ENCODE results near the gene MACROD1.

Gene MACROD1

GRCh38 chr11:64074239-64074638 lies 91.7 kb downstream of the MACROD1 start:
- DNase-seq (ENCODE audit: low spot score): peak; percentile 65

- no peak for DNase-seq (ENCODE audit: low spot score)
These were observed 92.4 kb downstream of the MACROD1 start for GRCh38 chr11:64073542-64073941.

GRCh38 chr11:64072871-64073270 lies 93.0 kb downstream of the MACROD1 start:
- DNase-seq (ENCODE audit: low spot score): no peak

GRCh38 chr11:64072403-64072802 lies 93.5 kb downstream of the MACROD1 start:
- DNase-seq (ENCODE audit: low spot score): no peak

GRCh38 chr11:64071849-64072248 lies 94.1 kb downstream of the MACROD1 start:
- DNase-seq (ENCODE audit: low spot score): no peak

GRCh38 chr11:64070314-64070681 lies 95.6 kb downstream of the MACROD1 start:
- DNase-seq (ENCODE audit: low spot score): no peak

- no peak for DNase-seq (ENCODE audit: low spot score)
These were observed 96.3 kb downstream of the MACROD1 start for GRCh38 chr11:64069401-64070313.

- DNase-seq (ENCODE audit: low spot score): no peak
These were observed 97.1 kb downstream of the MACROD1 start for GRCh38 chr11:64068705-64069400.

GRCh38 chr11:64067230-64067993 lies 98.5 kb downstream of the MACROD1 start:
- no peak for DNase-seq (ENCODE audit: low spot score)

- DNase-seq (ENCODE audit: low spot score): no peak
These were observed 100.2 kb downstream of the MACROD1 start for GRCh38 chr11:64065712-64066111.

- DNase-seq (ENCODE audit: low spot score): no peak
These were observed 100.8 kb downstream of the MACROD1 start for GRCh38 chr11:64065141-64065465.

- no peak for DNase-seq (ENCODE audit: low spot score)
These were observed 101.4 kb downstream of the MACROD1 start for GRCh38 chr11:64064374-64065140.

GRCh38 chr11:64063777-64064176 lies 102.1 kb downstream of the MACROD1 start:
- DNase-seq (ENCODE audit: low spot score): no peak

- no peak for DNase-seq (ENCODE audit: low spot score)
These were observed 103.5 kb downstream of the MACROD1 start for GRCh38 chr11:64062185-64063039.

GRCh38 chr11:64060861-64061444 lies 105.0 kb downstream of the MACROD1 start:
- peak; percentile 68 for DNase-seq (ENCODE audit: low spot score)

GRCh38 chr11:64060263-64060860 lies 105.6 kb downstream of the MACROD1 start:
- DNase-seq (ENCODE audit: low spot score): no peak

GRCh38 chr11:64059339-64060140 lies 106.4 kb downstream of the MACROD1 start:
- no peak for DNase-seq (ENCODE audit: low spot score)

- DNase-seq (ENCODE audit: low spot score): no peak
These were observed 107.4 kb downstream of the MACROD1 start for GRCh38 chr11:64058494-64058893.

GRCh38 chr11:64057890-64058289 lies 108.0 kb downstream of the MACROD1 start:
- DNase-seq (ENCODE audit: low spot score): no peak
